Measurements from ENCODE around the gene STK17B. TPM values are rescaled to one million over a fixed set of nuclear protein-coding genes. Genes with fewer than 3 reads are reported as not detected.
A peak's percentile ranks its signal among the peaks of the same experiment; 100 is the strongest.

Gene STK17B
- total RNA-seq, 1 donor from 2014 or later: 7.9 TPM

DNA sequence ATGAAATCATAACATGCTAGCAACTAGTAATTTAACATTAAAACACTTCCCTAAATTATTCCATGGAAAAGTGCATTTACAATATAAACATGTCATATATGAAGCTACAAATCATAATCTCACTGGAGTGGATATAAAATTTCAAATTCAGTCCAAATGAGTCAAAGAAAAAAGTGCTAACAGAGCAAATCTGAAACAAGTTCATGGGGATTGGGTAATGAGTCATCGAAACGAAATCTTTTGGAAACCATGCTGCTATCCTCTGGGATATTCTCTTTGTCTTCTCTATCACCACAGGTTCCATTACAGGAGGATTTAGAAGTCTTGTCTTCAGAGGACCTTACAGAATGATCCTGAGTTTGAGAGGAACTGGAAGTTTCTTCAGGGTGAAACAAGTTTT lies 34.1 kb downstream of the STK17B start:
- no peak for DNase-seq (ENCODE audit: low spot score)
- no peaks in the 10 kb centered on the region for H3K4me1 Mint-ChIP-seq (ENCODE audit: unreplicated experiment)
- H3K36me3 Mint-ChIP-seq (ENCODE audit: low read depth, unreplicated experiment): peaks cover 35% of the 10 kb centered on the region
- peak overlapping the region; percentile 19 for H3K4me3 Mint-ChIP-seq (ENCODE audit: unreplicated experiment)
- TF ChIP-seq, protein P1, sequence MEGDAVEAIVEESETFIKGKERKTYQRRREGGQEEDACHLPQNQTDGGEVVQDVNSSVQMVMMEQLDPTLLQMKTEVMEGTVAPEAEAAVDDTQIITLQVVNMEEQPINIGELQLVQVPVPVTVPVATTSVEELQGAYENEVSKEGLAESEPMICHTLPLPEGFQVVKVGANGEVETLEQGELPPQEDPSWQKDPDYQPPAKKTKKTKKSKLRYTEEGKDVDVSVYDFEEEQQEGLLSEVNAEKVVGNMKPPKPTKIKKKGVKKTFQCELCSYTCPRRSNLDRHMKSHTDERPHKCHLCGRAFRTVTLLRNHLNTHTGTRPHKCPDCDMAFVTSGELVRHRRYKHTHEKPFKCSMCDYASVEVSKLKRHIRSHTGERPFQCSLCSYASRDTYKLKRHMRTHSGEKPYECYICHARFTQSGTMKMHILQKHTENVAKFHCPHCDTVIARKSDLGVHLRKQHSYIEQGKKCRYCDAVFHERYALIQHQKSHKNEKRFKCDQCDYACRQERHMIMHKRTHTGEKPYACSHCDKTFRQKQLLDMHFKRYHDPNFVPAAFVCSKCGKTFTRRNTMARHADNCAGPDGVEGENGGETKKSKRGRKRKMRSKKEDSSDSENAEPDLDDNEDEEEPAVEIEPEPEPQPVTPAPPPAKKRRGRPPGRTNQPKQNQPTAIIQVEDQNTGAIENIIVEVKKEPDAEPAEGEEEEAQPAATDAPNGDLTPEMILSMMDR (IDR thresholded peaks at IDR 0.05; ENCODE audit: unreplicated experiment): no peak
- H3K9me3 Mint-ChIP-seq (ENCODE audit: unreplicated experiment): peaks cover 8% of the 10 kb centered on the region
- H3K27ac Mint-ChIP-seq (ENCODE audit: unreplicated experiment): no peak overlapping the region
- no peaks in the 10 kb centered on the region for H3K27me3 Mint-ChIP-seq (ENCODE audit: unreplicated experiment)

DNA sequence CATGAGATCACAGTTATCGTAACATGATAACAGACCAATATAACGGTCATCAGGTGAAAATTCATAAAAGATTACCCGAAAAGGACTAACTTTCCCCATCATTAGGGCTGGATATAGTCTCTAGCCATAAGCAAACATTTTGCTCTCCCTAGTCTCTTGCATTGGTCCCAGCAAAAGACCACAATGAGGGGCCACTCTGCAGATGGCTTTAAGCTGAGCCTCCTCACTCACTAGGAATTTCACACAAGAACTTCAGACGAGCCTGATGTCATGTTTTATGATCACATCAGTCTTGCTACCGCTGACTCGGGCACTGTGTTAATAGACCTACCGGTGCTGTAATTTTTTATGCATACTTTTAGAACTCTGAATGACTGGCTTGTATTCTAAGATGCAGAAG lies 35.2 kb downstream of the STK17B start:
- peaks cover 8% of the 10 kb centered on the region for H3K9me3 Mint-ChIP-seq (ENCODE audit: unreplicated experiment)
- H3K36me3 Mint-ChIP-seq (ENCODE audit: low read depth, unreplicated experiment): peaks cover 44% of the 10 kb centered on the region
- no peaks in the 10 kb centered on the region for H3K27me3 Mint-ChIP-seq (ENCODE audit: unreplicated experiment)
- H3K4me3 Mint-ChIP-seq (ENCODE audit: unreplicated experiment): no peak overlapping the region
- TF ChIP-seq, protein P1 (IDR thresholded peaks at IDR 0.05; ENCODE audit: unreplicated experiment): no peak
- H3K27ac Mint-ChIP-seq (ENCODE audit: unreplicated experiment): no peak overlapping the region
- no peaks in the 10 kb centered on the region for H3K4me1 Mint-ChIP-seq (ENCODE audit: unreplicated experiment)
- DNase-seq (ENCODE audit: low spot score): no peak

DNA sequence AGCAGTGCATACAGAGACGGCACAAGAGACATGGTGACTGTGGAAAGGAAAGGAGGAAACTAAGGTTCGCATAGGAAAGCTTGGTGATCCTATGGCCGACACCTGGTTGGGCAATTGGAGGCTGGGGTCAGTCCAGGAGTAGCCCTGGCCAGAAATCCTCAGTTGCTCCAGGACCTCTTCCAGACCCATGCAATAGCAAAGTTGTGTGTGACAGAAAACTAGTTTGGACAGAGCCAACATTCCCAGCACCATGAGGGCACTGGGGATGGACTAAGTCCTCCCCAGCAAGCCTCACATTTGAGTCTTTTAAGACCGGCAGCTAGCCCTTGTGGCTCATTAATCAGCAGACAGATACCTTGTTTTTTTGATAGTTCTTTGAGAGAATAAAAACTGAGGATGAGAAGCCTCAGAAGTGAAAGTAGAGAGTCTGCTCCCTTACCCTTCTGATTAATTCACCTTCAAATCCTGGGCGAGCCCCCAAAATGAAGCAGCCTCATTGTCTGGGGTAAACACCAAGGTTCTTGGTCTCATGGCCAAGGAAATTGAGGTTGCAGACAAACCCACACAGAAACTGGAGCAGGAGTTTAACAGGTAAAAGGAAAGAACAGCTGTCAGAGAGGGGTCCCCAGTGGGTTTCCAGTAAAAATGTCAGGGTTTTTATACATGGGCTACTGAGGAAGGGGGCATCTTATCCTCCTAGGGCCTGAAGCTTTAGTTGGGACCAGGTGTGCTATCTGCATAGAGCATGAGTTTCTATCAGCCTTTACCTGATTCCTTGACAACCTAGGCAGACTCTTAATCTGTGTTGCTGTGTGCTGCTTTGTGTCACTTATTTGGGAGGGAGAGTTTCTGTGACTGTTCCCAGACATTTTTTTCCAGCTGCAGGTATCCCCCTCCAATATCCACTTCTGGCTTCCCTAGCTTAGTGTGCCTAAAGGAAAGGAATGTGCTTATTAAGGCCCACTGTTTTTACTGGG lies 39.1 kb downstream of the STK17B start:
- TF ChIP-seq, protein P1 (IDR thresholded peaks at IDR 0.05; ENCODE audit: unreplicated experiment): no peak
- Mint-ChIP-seq H3K27me3 (ENCODE audit: unreplicated experiment) (peaks cover 3% of the 10 kb centered on the region), H3K9me3 (ENCODE audit: unreplicated experiment) (peaks cover 18% of the 10 kb centered on the region), H3K4me3 (ENCODE audit: unreplicated experiment) (no peak overlapping the region), H3K27ac (ENCODE audit: unreplicated experiment) (no peak overlapping the region), H3K4me1 (ENCODE audit: unreplicated experiment) (no peaks in the 10 kb centered on the region), H3K36me3 (ENCODE audit: low read depth, unreplicated experiment) (peaks cover 46% of the 10 kb centered on the region)
- no peak for DNase-seq (ENCODE audit: low spot score)

DNA sequence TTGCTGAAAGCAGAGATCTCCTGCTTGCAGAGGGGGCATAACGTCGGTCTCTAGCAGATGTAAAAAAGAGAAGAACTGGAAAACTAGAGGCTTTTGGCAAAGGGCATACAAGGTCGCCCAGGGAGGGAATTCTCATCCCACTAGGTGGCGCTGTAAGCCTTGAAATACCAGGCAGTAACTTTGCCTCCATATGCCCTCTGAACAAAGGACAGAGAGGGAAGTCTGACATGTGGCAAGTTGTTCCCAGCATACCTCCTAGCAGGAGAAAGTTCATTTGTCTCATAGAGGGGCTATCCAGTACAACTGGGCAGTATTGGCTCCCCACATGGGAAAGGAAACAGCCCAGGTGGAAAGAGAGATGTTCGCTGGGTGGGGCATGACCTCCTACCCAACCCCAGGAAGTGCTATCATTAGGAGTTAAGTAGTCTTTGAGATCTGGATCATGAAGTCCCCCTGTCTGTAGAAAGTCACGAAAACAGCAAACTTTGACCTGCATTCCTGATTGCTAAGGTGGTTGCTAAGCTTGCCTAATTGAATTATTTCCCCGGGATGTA lies 39.9 kb downstream of the STK17B start:
- peaks cover 3% of the 10 kb centered on the region for H3K27me3 Mint-ChIP-seq (ENCODE audit: unreplicated experiment)
- no peak overlapping the region for H3K27ac Mint-ChIP-seq (ENCODE audit: unreplicated experiment)
- no peak for DNase-seq (ENCODE audit: low spot score)
- H3K4me3 Mint-ChIP-seq (ENCODE audit: unreplicated experiment): no peak overlapping the region
- TF ChIP-seq, protein P1 (IDR thresholded peaks at IDR 0.05; ENCODE audit: unreplicated experiment): peak; percentile 32
- no peaks in the 10 kb centered on the region for H3K4me1 Mint-ChIP-seq (ENCODE audit: unreplicated experiment)
- H3K9me3 Mint-ChIP-seq (ENCODE audit: unreplicated experiment): peaks cover 18% of the 10 kb centered on the region
- peaks cover 45% of the 10 kb centered on the region for H3K36me3 Mint-ChIP-seq (ENCODE audit: low read depth, unreplicated experiment)

Measured in endothelial cell (in vitro differentiated cells).